NT2/D1 (cell line): Measurements from ENCODE around the gene STAM.

Source experiments
- YY1 ChIP-seq: IDR thresholded peaks from 2 replicates; pipeline ENCODE4 v1.6.1; 2011; ENCODE audit not compliant: insufficient read length, insufficient read depth
- ZNF274 ChIP-seq: IDR thresholded peaks from 2 replicates; pipeline ENCODE4 v1.6.1; 2011; ENCODE audit warnings: mild to moderate bottlenecking, low read depth, low read length

DNA sequence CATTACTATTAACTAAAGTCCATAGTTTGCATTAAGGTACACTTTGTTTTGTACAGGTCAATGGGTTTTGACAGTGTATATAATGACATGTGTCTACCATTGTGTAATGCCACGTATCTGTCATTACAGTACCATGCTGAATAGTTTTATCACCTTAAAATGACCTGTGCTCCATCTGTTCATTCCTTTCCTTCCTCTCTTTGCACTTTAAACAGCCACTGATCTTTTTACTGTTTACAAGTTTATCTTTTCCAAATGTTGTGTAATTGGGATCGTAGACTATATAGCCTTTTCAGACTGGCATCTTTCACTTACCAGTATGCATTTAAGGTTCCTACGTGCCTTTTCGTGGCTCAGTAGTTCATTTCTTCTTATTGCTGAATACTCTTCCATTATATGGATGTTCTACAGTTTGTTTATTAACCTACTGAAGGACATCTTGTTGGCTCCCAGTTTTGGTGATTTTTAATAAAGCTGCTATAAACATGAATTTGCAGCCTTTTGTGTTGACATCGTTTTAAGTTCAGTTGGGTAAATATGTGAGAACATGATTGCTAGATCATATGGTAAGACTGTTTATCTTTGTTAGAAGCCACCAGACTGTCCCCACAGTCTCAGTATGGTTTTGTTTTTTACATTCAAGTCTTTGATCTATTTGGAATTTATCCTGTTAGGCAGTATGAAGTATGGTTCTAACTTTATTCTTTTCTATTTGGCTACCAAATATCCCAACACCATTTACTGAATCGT, 24.7 kb downstream of the STAM start:
- no peak for TF ChIP-seq YY1
- TF ChIP-seq ZNF274, result no peak
